HEK293 (cell line): ENCODE data around the gene VWA3B.

Source experiments
- EGR2 ChIP-seq: fragments of 450-650 bp; formaldehyde crosslinking; IDR thresholded peaks from 2 replicates; pipeline ENCODE4 v1.5.1; 2016; ENCODE audit warnings: low read depth, missing biosample characterization, missing genetic modification characterization
- MZF1 ChIP-seq: fragments of 450-650 bp; formaldehyde crosslinking; IDR thresholded peaks from 2 replicates; pipeline ENCODE4 v1.5.1; 2017; ENCODE audit warnings: missing biosample characterization, missing genetic modification characterization, borderline replicate concordance
- RBAK ChIP-seq: fragments of 450-650 bp; formaldehyde crosslinking; IDR thresholded peaks from 2 replicates; pipeline ENCODE4 v1.5.1; 2016; ENCODE audit warnings: missing biosample characterization, missing genetic modification characterization
- SALL2 ChIP-seq: fragments of 450-650 bp; formaldehyde crosslinking; IDR thresholded peaks from 2 replicates; pipeline ENCODE4 v1.5.0; 2017; ENCODE audit warnings: missing biosample characterization, mild to moderate bottlenecking, missing genetic modification characterization, borderline replicate concordance
- ZBTB11 ChIP-seq: fragments of 450-650 bp; formaldehyde crosslinking; conservative IDR thresholded peaks from 2 replicates; pipeline ENCODE4 v1.5.1; 2016; ENCODE audit warnings: low read depth, missing biosample characterization, missing genetic modification characterization
- ZBTB20 ChIP-seq: fragments of 450-650 bp; formaldehyde crosslinking; IDR thresholded peaks from 2 replicates; pipeline ENCODE4 v1.5.1; 2016; ENCODE audit warnings: missing biosample characterization, missing genetic modification characterization
- ZFP3 ChIP-seq: fragments of 450-650 bp; formaldehyde crosslinking; IDR thresholded peaks from 2 replicates; pipeline ENCODE4 v1.5.1; 2016; ENCODE audit warnings: low read depth, missing biosample characterization, missing genetic modification characterization
- ZFP41 ChIP-seq: fragments of 450-650 bp; formaldehyde crosslinking; IDR thresholded peaks from 2 replicates; pipeline ENCODE4 v1.5.1; 2016; ENCODE audit warnings: missing biosample characterization, missing genetic modification characterization, borderline replicate concordance
- ZFP69B ChIP-seq: fragments of 450-650 bp; formaldehyde crosslinking; IDR thresholded peaks from 2 replicates; pipeline ENCODE4 v1.5.1; 2016; ENCODE audit warnings: missing biosample characterization, missing genetic modification characterization
- ZIC2 ChIP-seq: fragments of 450-650 bp; formaldehyde crosslinking; IDR thresholded peaks from 2 replicates; pipeline ENCODE4 v1.5.1; 2016; ENCODE audit warnings: missing biosample characterization, missing genetic modification characterization
- ZNF10 ChIP-seq: fragments of 450-650 bp; formaldehyde crosslinking; IDR thresholded peaks from 2 replicates; pipeline ENCODE4 v1.5.1; 2017; ENCODE audit warnings: missing biosample characterization, missing genetic modification characterization
- ZNF121 ChIP-seq: fragments of 450-650 bp; formaldehyde crosslinking; IDR thresholded peaks from 2 replicates; pipeline ENCODE4 v1.5.1; 2016; ENCODE audit warnings: missing biosample characterization, missing genetic modification characterization
- ZNF174 ChIP-seq: fragments of 450-650 bp; formaldehyde crosslinking; IDR thresholded peaks from 2 replicates; pipeline ENCODE4 v1.5.0; 2017; ENCODE audit warnings: missing biosample characterization, mild to moderate bottlenecking, missing genetic modification characterization
- ZNF214 ChIP-seq: fragments of 450-650 bp; formaldehyde crosslinking; IDR thresholded peaks from 2 replicates; pipeline ENCODE4 v1.5.1; 2017; ENCODE audit warnings: missing biosample characterization, mild to moderate bottlenecking, missing genetic modification characterization, borderline replicate concordance
- ZNF23 ChIP-seq: fragments of 450-650 bp; formaldehyde crosslinking; IDR thresholded peaks from 2 replicates; pipeline ENCODE4 v1.5.1; 2016; ENCODE audit warnings: missing biosample characterization, missing genetic modification characterization, borderline replicate concordance
- ZNF239 ChIP-seq: fragments of 450-650 bp; formaldehyde crosslinking; IDR thresholded peaks from 2 replicates; pipeline ENCODE4 v1.5.1; 2016; ENCODE audit warnings: missing biosample characterization, missing genetic modification characterization
- ZNF24 ChIP-seq: fragments of 450-650 bp; formaldehyde crosslinking; IDR thresholded peaks from 2 replicates; pipeline ENCODE4 v1.5.1; 2016; ENCODE audit warnings: missing biosample characterization, missing genetic modification characterization
- ZNF302 ChIP-seq: fragments of 450-650 bp; formaldehyde crosslinking; IDR thresholded peaks from 2 replicates; pipeline ENCODE4 v1.5.1; 2016; ENCODE audit warnings: missing biosample characterization, missing genetic modification characterization, low read depth
- ZNF362 ChIP-seq: fragments of 450-650 bp; formaldehyde crosslinking; IDR thresholded peaks from 2 replicates; pipeline ENCODE4 v1.5.1; 2016; ENCODE audit warnings: missing biosample characterization, missing genetic modification characterization
- ZNF366 ChIP-seq: fragments of 450-650 bp; formaldehyde crosslinking; conservative IDR thresholded peaks from 2 replicates; pipeline ENCODE4 v1.5.1; 2016; ENCODE audit warnings: missing biosample characterization, missing genetic modification characterization
- ZNF391 ChIP-seq: fragments of 450-650 bp; formaldehyde crosslinking; IDR thresholded peaks from 2 replicates; pipeline ENCODE4 v1.5.1; 2016; ENCODE audit warnings: low read depth, missing biosample characterization, missing genetic modification characterization, borderline replicate concordance
- ZNF426 ChIP-seq: fragments of 450-650 bp; formaldehyde crosslinking; IDR thresholded peaks from 2 replicates; pipeline ENCODE4 v1.5.1; 2017; ENCODE audit warnings: missing biosample characterization, missing genetic modification characterization, mild to moderate bottlenecking, inconsistent platforms, moderate library complexity
- ZNF529 ChIP-seq: fragments of 450-650 bp; formaldehyde crosslinking; IDR thresholded peaks from 2 replicates; pipeline ENCODE4 v1.5.1; 2017; ENCODE audit warnings: missing genetic modification characterization, missing biosample characterization; ENCODE audit not compliant: insufficient replicate concordance
- ZNF530 ChIP-seq: fragments of 450-650 bp; formaldehyde crosslinking; IDR thresholded peaks from 2 replicates; pipeline ENCODE4 v1.5.1; 2016; ENCODE audit warnings: low read depth, missing biosample characterization, missing genetic modification characterization
- ZNF548 ChIP-seq: fragments of 450-650 bp; formaldehyde crosslinking; IDR thresholded peaks from 2 replicates; pipeline ENCODE4 v1.5.1; 2016; ENCODE audit warnings: missing biosample characterization, missing genetic modification characterization
- ZNF558 ChIP-seq: fragments of 450-650 bp; formaldehyde crosslinking; IDR thresholded peaks from 2 replicates; pipeline ENCODE4 v1.5.1; 2016; ENCODE audit warnings: missing biosample characterization, missing genetic modification characterization
- ZNF600 ChIP-seq: fragments of 450-650 bp; formaldehyde crosslinking; IDR thresholded peaks from 2 replicates; pipeline ENCODE4 v1.5.1; 2016; ENCODE audit warnings: missing biosample characterization, missing genetic modification characterization
- ZNF610 ChIP-seq: fragments of 450-650 bp; formaldehyde crosslinking; IDR thresholded peaks from 2 replicates; pipeline ENCODE4 v1.5.1; 2016; ENCODE audit warnings: missing biosample characterization, missing genetic modification characterization, borderline replicate concordance
- ZNF639 ChIP-seq: fragments of 450-650 bp; formaldehyde crosslinking; IDR thresholded peaks from 2 replicates; pipeline ENCODE4 v1.5.1; 2016; ENCODE audit warnings: missing biosample characterization, missing genetic modification characterization
- ZNF664 ChIP-seq: fragments of 450-650 bp; formaldehyde crosslinking; IDR thresholded peaks from 2 replicates; pipeline ENCODE4 v1.5.1; 2016; ENCODE audit warnings: missing biosample characterization, missing genetic modification characterization
- ZNF707 ChIP-seq: fragments of 450-650 bp; formaldehyde crosslinking; IDR thresholded peaks from 2 replicates; pipeline ENCODE4 v1.5.1; 2016; ENCODE audit warnings: missing biosample characterization, missing genetic modification characterization
- ZNF843 ChIP-seq: fragments of 450-650 bp; formaldehyde crosslinking; IDR thresholded peaks from 2 replicates; pipeline ENCODE4 v1.5.1; 2016; ENCODE audit warnings: missing biosample characterization, missing genetic modification characterization
- ZSCAN5A ChIP-seq: fragments of 450-650 bp; formaldehyde crosslinking; IDR thresholded peaks from 2 replicates; pipeline ENCODE4 v1.5.1; 2016; ENCODE audit warnings: missing biosample characterization, missing genetic modification characterization

The VWA3B gene

GRCh38 chr2:98086491-98087446 lies at the start of gene VWA3B (continued):
- 0 out of 2 replicates have a peak, but pooled peaks have one; percentile 24 for TF ChIP-seq ZNF366 (tag by site-specific recombination)
- no peak for TF ChIP-seq ZNF23 (tag by site-specific recombination)
- TF ChIP-seq ZNF639 (tag by site-specific recombination) = no peak
- no peak for TF ChIP-seq MZF1 (tag by site-specific recombination)
- no peak for TF ChIP-seq ZNF548 (tag by site-specific recombination)
- no peak for TF ChIP-seq ZNF214
- no peak for TF ChIP-seq ZFP41 (tag by site-specific recombination)
- no peak for TF ChIP-seq ZNF362 (tag by site-specific recombination)
- TF ChIP-seq ZNF707 (tag by site-specific recombination) = no peak
- TF ChIP-seq ZNF239 = no peak
- TF ChIP-seq ZNF558 = no peak
- TF ChIP-seq ZBTB11 = no peak
- TF ChIP-seq ZNF610 = no peak
- 0 out of 2 replicates have a peak, but pooled peaks have one; percentile 63 for TF ChIP-seq ZNF10 (tag by site-specific recombination)
- TF ChIP-seq RBAK (tag by site-specific recombination) = no peak
- TF ChIP-seq ZNF426 (tag by site-specific recombination) = no peak
- no peak for TF ChIP-seq ZFP3 (tag by site-specific recombination)
- TF ChIP-seq ZFP69B (tag by site-specific recombination) = peak; percentile 26; the same call in 1 of the 2 replicates
- TF ChIP-seq ZNF843 (tag by site-specific recombination) = no peak
- no peak for TF ChIP-seq ZNF600 (tag by site-specific recombination)
- no peak for TF ChIP-seq ZNF174 (tag by site-specific recombination)
- TF ChIP-seq ZIC2 = peak; percentile 52; the same call in 1 of the 2 replicates
- TF ChIP-seq ZNF121 (tag by site-specific recombination) = no peak
- TF ChIP-seq EGR2 (tag by site-specific recombination) = peak; percentile 25; the same call in 1 of the 2 replicates
- TF ChIP-seq ZNF529 (tag by site-specific recombination) = no peak
- TF ChIP-seq ZNF302 (tag by site-specific recombination) = no peak
- peak; percentile 72 for TF ChIP-seq ZNF24 (tag by site-specific recombination)
- TF ChIP-seq ZNF530 = no peak
- TF ChIP-seq ZSCAN5A = no peak
- no peak for TF ChIP-seq ZNF664 (tag by site-specific recombination)
- peak; percentile 17; the same call in 1 of the 2 replicates for TF ChIP-seq ZBTB20 (tag by site-specific recombination)
- no peak for TF ChIP-seq ZNF391 (tag by site-specific recombination)
- no peak for TF ChIP-seq SALL2 (tag by site-specific recombination)
